Hepatocyte (in vitro differentiated cells): ENCODE results near the gene RAB41.

Source experiments
- EZH2phosphoT487 ChIP-seq: fragments of 200-600 bp; sonication (generic); IDR thresholded peaks from one replicate; pipeline ENCODE4 v1.6.1; 2018; ENCODE audit warnings: antibody characterized with exemption, mild to moderate bottlenecking, low read depth, moderate library complexity; ENCODE audit not compliant: unreplicated experiment, severe bottlenecking
- TF ChIP-seq, protein P1 (sequence below): fragments of 200-600 bp; sonication (generic); IDR thresholded peaks from 2 replicates; pipeline ENCODE4 v1.5.1; 2016; ENCODE audit warnings: antibody characterized with exemption, mild to moderate bottlenecking; ENCODE audit not compliant: poor library complexity

DNA sequence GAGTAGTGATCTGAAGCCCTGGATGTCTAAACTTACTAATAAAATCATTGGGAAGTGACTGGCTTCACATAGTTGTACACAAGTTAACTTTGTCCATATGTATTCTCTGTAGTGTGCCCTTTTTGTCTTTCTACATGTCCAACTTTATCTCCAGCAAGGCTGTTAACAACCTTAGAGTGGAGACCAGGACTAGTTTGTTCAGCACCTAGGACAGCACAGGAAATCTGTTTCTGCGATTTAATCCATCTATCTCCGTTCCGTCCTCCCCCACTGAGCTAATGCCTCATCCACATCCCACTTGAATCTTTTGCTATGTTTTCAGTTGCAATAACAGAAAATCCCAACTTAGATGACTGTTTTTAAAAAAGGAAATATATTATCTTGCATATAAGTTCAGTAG is 17.2 kb upstream of the RAB41 start:
- TF ChIP-seq, protein P1, sequence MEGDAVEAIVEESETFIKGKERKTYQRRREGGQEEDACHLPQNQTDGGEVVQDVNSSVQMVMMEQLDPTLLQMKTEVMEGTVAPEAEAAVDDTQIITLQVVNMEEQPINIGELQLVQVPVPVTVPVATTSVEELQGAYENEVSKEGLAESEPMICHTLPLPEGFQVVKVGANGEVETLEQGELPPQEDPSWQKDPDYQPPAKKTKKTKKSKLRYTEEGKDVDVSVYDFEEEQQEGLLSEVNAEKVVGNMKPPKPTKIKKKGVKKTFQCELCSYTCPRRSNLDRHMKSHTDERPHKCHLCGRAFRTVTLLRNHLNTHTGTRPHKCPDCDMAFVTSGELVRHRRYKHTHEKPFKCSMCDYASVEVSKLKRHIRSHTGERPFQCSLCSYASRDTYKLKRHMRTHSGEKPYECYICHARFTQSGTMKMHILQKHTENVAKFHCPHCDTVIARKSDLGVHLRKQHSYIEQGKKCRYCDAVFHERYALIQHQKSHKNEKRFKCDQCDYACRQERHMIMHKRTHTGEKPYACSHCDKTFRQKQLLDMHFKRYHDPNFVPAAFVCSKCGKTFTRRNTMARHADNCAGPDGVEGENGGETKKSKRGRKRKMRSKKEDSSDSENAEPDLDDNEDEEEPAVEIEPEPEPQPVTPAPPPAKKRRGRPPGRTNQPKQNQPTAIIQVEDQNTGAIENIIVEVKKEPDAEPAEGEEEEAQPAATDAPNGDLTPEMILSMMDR: no peak
- TF ChIP-seq EZH2phosphoT487: no peak
